Measurements from ENCODE around the gene DNAJC16.
"Not testable (repeated sequence)": the region's sequence is repeated elsewhere in the genome, so short reads cannot be mapped to it uniquely, and the experiment has no call there.

The DNAJC16 gene

DNA sequence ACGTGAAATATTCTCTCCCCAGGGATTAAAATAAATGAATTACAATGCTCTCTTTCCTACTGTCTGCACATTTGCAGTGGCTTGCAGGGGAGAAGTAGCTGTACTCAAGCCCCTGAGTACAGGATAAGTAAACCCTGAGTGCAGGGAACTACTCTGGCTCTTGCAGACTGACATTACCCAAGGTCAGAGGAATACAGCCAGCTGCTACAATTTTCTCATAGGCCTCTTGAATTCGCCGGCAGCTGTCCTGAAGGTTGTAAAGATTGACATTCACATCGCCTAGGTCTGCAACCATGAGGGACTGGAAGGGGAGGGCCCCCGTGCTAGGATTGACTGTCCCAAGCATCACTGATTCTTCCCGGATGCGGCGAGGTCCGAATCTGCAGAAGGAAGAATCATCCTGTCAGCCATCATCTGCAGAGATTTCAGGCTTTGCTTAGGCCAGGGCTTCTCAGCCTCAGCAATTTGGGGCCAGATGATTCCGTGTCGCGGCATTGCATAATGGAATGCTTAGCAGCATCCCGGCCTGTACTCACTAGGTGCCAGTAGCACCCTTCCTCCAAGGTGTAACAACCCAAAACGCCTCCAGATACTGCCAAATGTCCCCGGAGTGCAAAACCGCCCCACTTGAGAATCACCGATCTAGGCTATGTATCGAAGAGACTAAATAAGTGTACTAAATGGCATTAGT lies 56.5 kb downstream of the DNAJC16 start:
- DNase-seq (ENCODE audit: low read depth in 2 of 2): no peak

GRCh38 chr1:15584489-15585363 lies 58.1 kb downstream of the DNAJC16 start, which contains the start of gene AGMAT:
AGMAT (minus strand) TSS chr1:15585051; CDS start chr1:15584967, 84 bp downstream.
- DNase-seq (ENCODE audit: low read depth in 2 of 2): peak; percentile 27 to 37

DNA sequence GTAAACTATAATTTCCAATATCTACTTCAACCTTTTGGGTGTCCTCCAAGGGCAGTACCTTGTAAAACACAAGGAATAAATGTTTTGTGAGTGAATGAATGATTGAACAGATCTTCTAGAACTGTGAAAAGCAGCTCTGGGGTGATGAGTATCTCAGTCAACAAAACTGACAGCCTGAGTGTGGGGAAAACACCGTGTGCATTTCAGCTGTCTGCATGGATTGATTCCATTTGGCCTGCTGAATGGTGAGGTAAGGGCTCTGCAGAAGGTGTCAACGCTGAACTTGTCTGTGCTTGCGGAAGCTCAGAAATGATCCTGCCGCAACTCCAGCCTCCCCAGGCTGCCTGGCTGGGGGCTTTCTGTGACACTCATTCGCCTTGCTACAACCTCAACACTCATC lies 65.6 kb downstream of the DNAJC16 start:
- DNase-seq (ENCODE audit: low read depth in 2 of 2): no peak

- no peak for DNase-seq (ENCODE audit: low read depth in 2 of 2)
Measured at GRCh38 chr1:15595809-15596617, 69.4 kb downstream of the DNAJC16 start.

- no peak for DNase-seq (ENCODE audit: low read depth in 2 of 2)
Measured at GRCh38 chr1:15598436-15598835, 71.8 kb downstream of the DNAJC16 start.

DNA sequence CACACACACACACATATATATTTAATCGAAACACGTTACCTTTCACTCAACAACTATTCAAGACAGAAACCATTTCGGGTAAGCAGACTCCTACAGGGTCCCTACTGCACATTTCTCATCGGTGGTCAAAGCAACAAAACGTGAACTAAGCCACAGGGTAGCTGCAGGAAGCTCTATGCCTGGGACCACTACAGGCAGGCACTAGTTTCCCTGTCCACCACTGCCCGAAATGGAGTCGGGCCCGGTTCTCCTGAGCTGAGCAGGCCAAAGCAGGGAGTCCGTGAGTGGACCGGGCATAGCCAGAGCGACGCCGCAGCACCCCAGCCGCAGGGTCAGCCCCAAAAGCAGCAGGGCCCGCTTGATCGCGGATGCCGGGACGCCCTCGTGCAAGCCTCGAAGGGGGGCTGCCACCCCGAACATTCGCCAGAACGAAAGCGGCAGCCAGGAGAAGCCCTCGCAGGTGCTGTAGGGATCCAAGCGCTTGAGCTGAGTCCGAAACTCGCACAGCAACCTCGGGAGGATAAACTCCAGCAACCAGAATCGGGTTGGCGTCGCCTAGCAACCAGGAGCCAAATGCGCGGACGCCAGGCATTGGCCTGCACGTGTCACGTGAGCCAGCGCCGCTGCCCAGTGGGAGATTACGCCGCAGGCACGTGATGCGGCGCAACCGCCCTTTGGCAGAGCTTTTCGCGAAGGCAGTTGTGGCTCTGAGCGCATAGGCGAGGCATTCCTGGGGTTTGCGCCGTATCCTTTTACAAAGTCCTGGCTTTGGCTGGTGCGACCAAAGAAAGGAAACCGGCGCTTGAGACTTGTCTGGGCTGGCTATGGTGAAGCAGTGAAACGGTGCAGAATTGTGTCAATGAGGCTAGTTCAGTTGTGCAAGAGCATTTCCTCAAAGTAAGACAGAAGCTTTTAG lies 76.7 kb downstream of the DNAJC16 start:
- DNase-seq (ENCODE audit: low read depth in 2 of 2): peak; percentile 81 to 84

DNA sequence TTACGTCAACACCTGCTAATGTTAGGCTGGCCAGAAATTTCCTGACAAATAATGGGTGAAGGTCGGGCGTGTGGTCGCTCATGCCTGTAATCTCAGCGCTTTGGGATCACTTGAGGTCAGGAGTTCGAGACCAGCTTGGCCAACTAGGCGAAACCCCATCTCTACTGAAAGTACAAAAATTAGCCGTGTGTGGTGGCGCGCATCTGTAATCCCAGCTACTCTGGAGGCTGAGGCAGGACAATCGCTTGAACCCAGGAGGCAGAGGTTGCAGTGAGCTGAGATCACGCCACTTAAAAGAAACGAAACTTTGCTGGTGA lies 77.3 kb downstream of the DNAJC16 start:
- not testable (repeated sequence) for DNase-seq (ENCODE audit: low read depth in 2 of 2)

GRCh38 chr1:15604400-15604799 lies 77.8 kb downstream of the DNAJC16 start:
- DNase-seq (ENCODE audit: low read depth in 2 of 2): not testable (repeated sequence)

- no peak for DNase-seq (ENCODE audit: low read depth in 2 of 2)
Measured at GRCh38 chr1:15605398-15606383, 79.0 kb downstream of the DNAJC16 start.

DNA sequence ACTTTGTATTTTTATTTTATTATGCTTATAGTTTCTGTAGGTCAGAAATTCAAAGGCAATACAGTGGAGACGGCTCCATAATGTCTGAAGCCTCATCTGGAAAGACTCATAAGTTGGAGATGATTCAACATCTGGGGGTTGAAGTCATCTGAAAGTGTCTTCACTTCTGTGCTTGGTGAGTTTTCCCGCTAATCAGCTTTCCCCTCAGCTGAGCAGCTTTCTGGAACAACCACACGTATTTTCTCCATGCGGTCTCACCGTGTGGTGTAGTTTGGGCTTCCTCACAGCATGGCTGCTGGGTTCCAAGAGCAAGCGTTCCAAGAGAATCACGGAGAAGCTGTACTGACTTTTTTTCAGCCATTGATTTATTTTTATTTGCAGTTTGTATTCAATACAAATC lies 83.0 kb downstream of the DNAJC16 start:
- DNase-seq (ENCODE audit: low read depth in 2 of 2): no peak

DNA sequence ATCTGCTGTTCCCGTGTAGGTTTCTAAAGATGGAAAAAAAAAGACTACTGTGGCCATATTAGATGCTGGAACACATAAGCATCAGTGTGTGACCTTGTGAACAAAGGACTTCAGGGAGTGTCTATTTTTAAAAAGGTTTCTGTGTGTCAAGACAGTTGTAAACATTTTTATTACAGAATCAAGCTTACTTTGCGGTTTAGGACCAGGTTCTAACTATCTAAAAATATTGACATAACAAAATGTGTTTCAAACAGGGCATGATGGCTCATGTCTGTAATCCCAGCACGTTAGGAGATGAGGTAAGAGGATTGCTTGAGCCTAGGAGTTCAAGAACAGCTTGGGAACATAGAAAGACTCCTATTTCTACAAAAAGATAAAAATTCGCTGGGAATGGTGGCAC lies 83.5 kb downstream of the DNAJC16 start:
- no peak for DNase-seq (ENCODE audit: low read depth in 2 of 2)

- DNase-seq (ENCODE audit: low read depth in 2 of 2): no peak
Measured at GRCh38 chr1:15616373-15617172, 89.9 kb downstream of the DNAJC16 start.

GRCh38 chr1:15617173-15618076 lies 90.8 kb downstream of the DNAJC16 start, which contains the start of gene DDI2:
DDI2 (plus strand) TSS chr1:15617458; CDS start chr1:15617671, 213 bp downstream.
- peak; percentile 92 to 93 for DNase-seq (ENCODE audit: low read depth in 2 of 2)

GRCh38 chr1:15618077-15618654 lies 91.5 kb downstream of the DNAJC16 start:
- no peak for DNase-seq (ENCODE audit: low read depth in 2 of 2)

DNA sequence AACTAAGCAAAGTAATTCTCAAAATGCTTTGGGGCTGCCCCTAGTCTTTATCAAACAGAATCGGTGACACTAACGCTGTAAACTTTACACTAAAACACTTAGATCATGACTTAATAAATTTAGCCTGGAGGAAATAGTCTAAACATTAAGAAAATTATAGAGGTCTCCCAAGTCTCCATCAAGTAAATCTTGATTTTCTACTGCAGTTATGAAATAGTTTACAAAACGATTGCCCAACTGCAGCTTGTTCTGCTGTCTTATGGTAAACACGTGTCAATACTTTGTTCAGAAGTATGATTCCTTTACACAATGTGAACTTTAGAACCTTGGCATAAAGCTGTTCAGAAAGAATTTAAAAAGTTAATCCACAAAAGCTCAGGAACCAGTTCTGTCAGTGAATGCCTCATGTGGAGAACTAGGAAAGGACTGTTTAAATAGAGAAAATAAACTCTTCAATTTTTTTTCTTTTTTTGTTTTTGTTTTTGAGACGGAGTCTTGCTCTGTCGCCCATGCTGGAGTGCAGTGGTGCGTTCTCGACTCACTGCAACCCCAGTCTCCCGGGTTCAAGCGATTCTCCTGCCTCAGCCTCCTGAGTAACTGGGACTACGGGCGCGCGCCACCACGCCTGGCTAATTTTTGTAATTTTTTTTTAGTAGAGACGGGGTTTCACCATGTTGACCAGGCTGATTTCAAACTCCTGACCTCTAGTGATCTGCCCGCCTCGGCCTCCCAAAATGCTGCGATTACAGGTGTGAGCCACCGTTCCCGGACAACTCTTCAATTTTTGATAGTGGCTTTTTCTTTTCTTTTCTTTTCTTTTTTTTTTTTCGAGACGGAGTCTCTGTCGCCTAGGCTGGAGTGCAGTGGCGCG lies 92.2 kb downstream of the DNAJC16 start:
- no peak for DNase-seq (ENCODE audit: low read depth in 2 of 2)

DNA sequence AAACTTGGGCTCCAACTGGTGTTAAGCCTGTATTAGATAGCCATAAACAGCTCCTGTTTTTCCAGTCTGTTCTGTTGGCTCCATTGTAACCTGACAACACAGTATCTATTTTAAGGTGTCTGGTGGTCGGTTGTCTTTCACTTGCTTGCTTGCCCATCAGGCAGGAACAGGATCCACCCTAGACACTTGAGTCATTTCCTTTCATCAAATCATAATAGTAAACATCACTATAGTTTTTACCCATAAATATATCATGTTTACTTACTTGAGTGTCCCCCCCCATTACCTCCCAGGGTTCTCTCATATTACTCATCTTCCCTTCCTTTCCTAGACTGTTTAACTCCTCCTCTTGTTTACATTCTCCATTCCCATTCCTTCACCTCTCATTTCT lies 93.5 kb downstream of the DNAJC16 start:
- no peak for DNase-seq (ENCODE audit: low read depth in 2 of 2)

Data from stimulated activated CD8-positive, alpha-beta memory T cell treated with anti-CD3 and anti-CD28 coated beads, Interleukin-15, amount 100 ng/mL, for 4 hours (primary cell).